HG02798 (cell line): Measurements from ENCODE around the gene MTIF3.

ENCODE experiments used
- ATAC-seq: cut with Tn5 transposase; IDR thresholded peaks from one replicate; pipeline ENCODE4 v1.9.1; 2021; ENCODE audit warnings: mild to moderate bottlenecking; ENCODE audit not compliant: unreplicated experiment, poor library complexity

MTIF3 gene

GRCh38 chr13:27461940-27462584, 11.7 kb upstream of the MTIF3 start:
- no peak for ATAC-seq

GRCh38 chr13:27455331-27455855, 5.0 kb upstream of the MTIF3 start:
- ATAC-seq, result no peak

GRCh38 chr13:27450921-27451471, 632 bp upstream of the MTIF3 start:
- no peak for ATAC-seq

GRCh38 chr13:27449081-27449603, 1.2 kb downstream of the MTIF3 start:
- no peak for ATAC-seq

GRCh38 chr13:27448308-27448707, 2.1 kb downstream of the MTIF3 start:
- no peak for ATAC-seq

- no peak for ATAC-seq
These were observed 3.3 kb downstream of the MTIF3 start for GRCh38 chr13:27446986-27447583.

- no peak for ATAC-seq
These were observed 7.6 kb downstream of the MTIF3 start for GRCh38 chr13:27442797-27443196.

- no peak for ATAC-seq
These were observed 8.2 kb downstream of the MTIF3 start for GRCh38 chr13:27442071-27442647.

- no peak for ATAC-seq
These were observed 10.0 kb downstream of the MTIF3 start for GRCh38 chr13:27440408-27440807.

- no peak for ATAC-seq
These were observed 13.2 kb downstream of the MTIF3 start for GRCh38 chr13:27437126-27437525.

- no peak for ATAC-seq
These were observed 17.7 kb downstream of the MTIF3 start for GRCh38 chr13:27432611-27433210.

- ATAC-seq, result no peak
These were observed 18.2 kb downstream of the MTIF3 start for GRCh38 chr13:27432180-27432579.

- ATAC-seq, result no peak
These were observed 22.2 kb downstream of the MTIF3 start for GRCh38 chr13:27428160-27428559.

- ATAC-seq, result no peak
These were observed 22.7 kb downstream of the MTIF3 start for GRCh38 chr13:27427641-27428040.

- ATAC-seq, result peak; percentile 60
These were observed 24.3 kb downstream of the MTIF3 start for GRCh38 chr13:27425918-27426630.

GRCh38 chr13:27425158-27425917, 25.0 kb downstream of the MTIF3 start:
- no peak for ATAC-seq

GRCh38 chr13:27424246-27425157, 25.9 kb downstream of the MTIF3 start, which contains the start of gene GTF3A:
Gene GTF3A (plus strand): TSS chr13:27424619.
- peak; percentile 84 for ATAC-seq

GRCh38 chr13:27423333-27423732, 27.0 kb downstream of the MTIF3 start:
- no peak for ATAC-seq
